HFFc6 (cell line): Measurements from ENCODE around the gene KCNMA1. TPM values are rescaled to one million over a fixed set of nuclear protein-coding genes. Genes with fewer than 3 reads are reported as not detected.

Experiments
- DNase-seq: peaks from one replicate; pipeline ENCODE4 v3.0.0-alpha.2; 2018
- H3K27ac Mint-ChIP-seq: 2 replicates; pipeline ENCODE4 v1.8.0; 2020; ENCODE audit warnings: mild to moderate bottlenecking, mixed read lengths
- H3K27me3 Mint-ChIP-seq: 2 replicates; pipeline ENCODE4 v1.8.0; 2021; ENCODE audit warnings: mild to moderate bottlenecking, moderate library complexity, mixed read lengths; ENCODE audit not compliant: insufficient read depth
- H3K36me3 Mint-ChIP-seq: 2 replicates; pipeline ENCODE4 v1.8.0; 2021; ENCODE audit warnings: low read depth, mixed read lengths
- H3K4me1 Mint-ChIP-seq: 2 replicates; pipeline ENCODE4 v1.8.0; 2020; ENCODE audit warnings: low read depth, mixed read lengths
- H3K4me3 Mint-ChIP-seq: 2 replicates; pipeline ENCODE4 v1.8.0; 2020; ENCODE audit warnings: mild to moderate bottlenecking, moderate library complexity, mixed read lengths
- H3K9me3 Mint-ChIP-seq: 2 replicates; pipeline ENCODE4 v1.8.0; 2020; ENCODE audit warnings: mild to moderate bottlenecking, mixed read lengths
- total RNA-seq, 6 experiments: library from RNA; stranded (reverse); fragmentation: NEBNext Ultra II Directional; extraction: Animal tissue kit (Norgen Biotek cat#: 25700); gene quantifications; 2 replicates in 1 of 6; 3 replicates in 5 of 6; pipeline ENCODE4 v1.2.3, GENCODE V29; 2021
- TF ChIP-seq, protein P1 (sequence below): fragments of 200-600 bp; sonication (generic); IDR thresholded peaks from 2 replicates; pipeline ENCODE4 v1.5.0; 2021; ENCODE audit warnings: antibody characterized with exemption, mild to moderate bottlenecking

KCNMA1 gene
- total RNA-seq, 6 experiments from 2014 or later: 87.1 to 191 (median 93.5) TPM

DNA sequence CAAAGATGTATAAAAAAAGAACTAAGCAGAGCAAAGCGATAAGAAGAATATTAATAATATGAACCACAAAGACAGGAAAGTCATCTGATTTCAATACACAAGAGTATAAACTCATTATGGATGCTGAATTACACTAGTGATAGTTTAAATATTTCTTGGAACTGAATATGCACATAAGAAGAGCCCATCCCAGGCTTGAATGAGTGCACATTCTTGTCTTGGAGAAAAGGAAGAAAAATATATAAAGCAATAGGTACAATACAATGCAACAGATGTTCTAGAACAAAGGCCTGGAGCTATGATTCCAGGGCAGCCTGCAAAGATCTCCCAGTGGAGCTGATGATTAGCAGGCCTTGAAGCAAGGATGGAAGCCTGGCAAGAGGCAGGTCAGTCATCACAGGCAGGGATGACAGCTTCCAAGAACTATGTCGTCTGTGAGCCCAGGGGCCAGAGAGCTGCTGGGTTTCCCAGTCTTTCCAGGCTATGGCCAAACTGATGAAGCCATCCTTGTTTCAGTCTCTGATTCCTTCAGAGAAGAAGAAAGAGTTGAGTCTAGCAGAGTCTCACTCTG is 277.6 kb downstream of the KCNMA1 start:
- TF ChIP-seq, protein P1, sequence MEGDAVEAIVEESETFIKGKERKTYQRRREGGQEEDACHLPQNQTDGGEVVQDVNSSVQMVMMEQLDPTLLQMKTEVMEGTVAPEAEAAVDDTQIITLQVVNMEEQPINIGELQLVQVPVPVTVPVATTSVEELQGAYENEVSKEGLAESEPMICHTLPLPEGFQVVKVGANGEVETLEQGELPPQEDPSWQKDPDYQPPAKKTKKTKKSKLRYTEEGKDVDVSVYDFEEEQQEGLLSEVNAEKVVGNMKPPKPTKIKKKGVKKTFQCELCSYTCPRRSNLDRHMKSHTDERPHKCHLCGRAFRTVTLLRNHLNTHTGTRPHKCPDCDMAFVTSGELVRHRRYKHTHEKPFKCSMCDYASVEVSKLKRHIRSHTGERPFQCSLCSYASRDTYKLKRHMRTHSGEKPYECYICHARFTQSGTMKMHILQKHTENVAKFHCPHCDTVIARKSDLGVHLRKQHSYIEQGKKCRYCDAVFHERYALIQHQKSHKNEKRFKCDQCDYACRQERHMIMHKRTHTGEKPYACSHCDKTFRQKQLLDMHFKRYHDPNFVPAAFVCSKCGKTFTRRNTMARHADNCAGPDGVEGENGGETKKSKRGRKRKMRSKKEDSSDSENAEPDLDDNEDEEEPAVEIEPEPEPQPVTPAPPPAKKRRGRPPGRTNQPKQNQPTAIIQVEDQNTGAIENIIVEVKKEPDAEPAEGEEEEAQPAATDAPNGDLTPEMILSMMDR: no peak
- H3K4me1 Mint-ChIP-seq: peaks cover 83% of the 10 kb centered on the region
- H3K36me3 Mint-ChIP-seq: peaks cover 9% of the 10 kb centered on the region
- peaks cover 7% of the 10 kb centered on the region; the same call in 1 of the 2 replicates for H3K27me3 Mint-ChIP-seq
- H3K4me3 Mint-ChIP-seq: no peak overlapping the region
- H3K27ac Mint-ChIP-seq: peak overlapping the region; percentile 99
- no peaks in the 10 kb centered on the region for H3K9me3 Mint-ChIP-seq
- DNase-seq: peak; percentile 54

- DNase-seq: no peak
- TF ChIP-seq, protein P1: no peak
- peaks cover 13% of the 10 kb centered on the region for H3K36me3 Mint-ChIP-seq
- peak overlapping the region; percentile 99 for H3K27ac Mint-ChIP-seq
- no peak overlapping the region for H3K4me3 Mint-ChIP-seq
- peaks cover 7% of the 10 kb centered on the region; the same call in 1 of the 2 replicates for H3K27me3 Mint-ChIP-seq
- H3K4me1 Mint-ChIP-seq: peaks cover 90% of the 10 kb centered on the region
- no peaks in the 10 kb centered on the region for H3K9me3 Mint-ChIP-seq
These were observed 278.3 kb downstream of the KCNMA1 start for GRCh38 chr10:77359287-77359691.

GRCh38 chr10:77358656-77359055 is 279.0 kb downstream of the KCNMA1 start:
- H3K9me3 Mint-ChIP-seq: no peaks in the 10 kb centered on the region
- peak overlapping the region; percentile 99 for H3K27ac Mint-ChIP-seq
- TF ChIP-seq, protein P1: no peak
- no peak for DNase-seq
- H3K27me3 Mint-ChIP-seq: peaks cover 7% of the 10 kb centered on the region; the same call in 1 of the 2 replicates
- H3K4me3 Mint-ChIP-seq: peak overlapping the region; percentile 25; the same call in 1 of the 2 replicates
- H3K36me3 Mint-ChIP-seq: peaks cover 13% of the 10 kb centered on the region
- H3K4me1 Mint-ChIP-seq: peaks cover 90% of the 10 kb centered on the region

DNA sequence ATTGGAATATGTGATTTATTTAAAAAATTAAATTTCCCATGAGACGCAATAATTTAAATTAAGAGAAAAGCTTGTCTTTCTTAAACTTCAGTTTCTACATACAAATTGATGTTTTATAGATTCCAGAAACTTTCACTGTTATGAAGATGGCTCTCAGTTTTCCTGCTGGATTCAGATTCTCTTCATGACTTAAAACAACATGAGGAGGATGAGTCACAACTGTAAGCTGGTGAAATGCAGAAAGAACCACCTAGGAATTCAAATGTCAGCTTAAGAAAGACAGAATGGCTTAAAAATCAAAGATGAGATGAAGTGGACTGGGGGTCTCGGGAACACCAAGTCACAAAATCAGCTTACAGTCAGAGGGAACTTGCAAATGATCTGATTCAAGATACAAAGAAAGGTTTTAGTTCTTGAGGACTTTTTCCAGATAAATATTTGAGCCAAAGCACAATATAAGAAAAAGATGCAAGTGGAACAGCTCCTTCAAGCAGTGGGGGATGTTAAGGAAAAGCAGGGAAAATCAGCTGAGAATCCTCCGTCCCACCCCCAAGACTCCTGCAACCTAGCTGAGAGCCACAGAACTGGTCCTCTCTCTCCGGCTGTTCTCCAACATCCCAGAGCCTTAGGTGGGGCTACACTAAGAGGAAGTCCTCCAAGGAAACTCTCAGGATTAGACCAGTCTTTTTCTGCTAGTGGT is 279.8 kb downstream of the KCNMA1 start:
- peak; percentile 75 for DNase-seq
- Mint-ChIP-seq H3K4me1 (peaks cover 92% of the 10 kb centered on the region), H3K36me3 (peaks cover 13% of the 10 kb centered on the region), H3K4me3 (peak overlapping the region; percentile 25), H3K27ac (peak overlapping the region; percentile 99), H3K9me3 (no peaks in the 10 kb centered on the region), H3K27me3 (peaks cover 7% of the 10 kb centered on the region; the same call in 1 of the 2 replicates)
- TF ChIP-seq, protein P1: no peak

DNA sequence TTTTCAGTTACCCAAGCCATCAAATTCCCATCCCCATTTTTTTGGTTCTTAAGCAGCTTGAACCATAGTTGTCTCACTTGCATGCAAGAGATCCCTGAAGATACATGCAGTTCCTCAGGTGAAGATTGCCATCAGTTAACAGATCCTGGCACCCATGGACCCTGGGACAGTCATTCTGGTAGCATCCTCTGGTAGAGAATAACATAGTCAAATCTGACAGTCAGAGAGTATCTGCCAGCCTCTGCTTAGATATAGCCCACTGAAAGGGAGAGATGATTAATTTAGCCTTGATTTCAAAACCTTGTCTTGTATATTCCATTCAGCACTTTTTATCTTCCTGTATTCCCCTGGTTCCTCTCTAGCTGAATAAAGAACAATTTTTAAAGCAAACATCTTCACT is 280.4 kb downstream of the KCNMA1 start:
- Mint-ChIP-seq H3K4me3 (peak overlapping the region; percentile 25), H3K4me1 (peaks cover 92% of the 10 kb centered on the region), H3K27ac (peak overlapping the region; percentile 99), H3K9me3 (no peaks in the 10 kb centered on the region), H3K36me3 (peaks cover 13% of the 10 kb centered on the region), H3K27me3 (peaks cover 7% of the 10 kb centered on the region; the same call in 1 of the 2 replicates)
- TF ChIP-seq, protein P1: no peak
- no peak for DNase-seq
